GM18517 (cell line): Measurements from ENCODE around the gene CPB2.

ENCODE experiments used
- ATAC-seq: cut with Tn5 transposase; IDR thresholded peaks from one replicate; pipeline ENCODE4 v1.9.1; 2021; ENCODE audit warnings: mild to moderate bottlenecking, moderate library complexity; ENCODE audit not compliant: unreplicated experiment

Gene CPB2

GRCh38 chr13:46104868-46105267, at the start of gene CPB2:
TSS of gene CPB2 (minus strand) at chr13:46105033. CDS start at chr13:46105009, 24 bp downstream.
- no peak for ATAC-seq

GRCh38 chr13:46154136-46154801, 49.4 kb upstream of the CPB2 start:
- no peak for ATAC-seq

- no peak for ATAC-seq
These were observed 47.9 kb upstream of the CPB2 start for GRCh38 chr13:46152627-46153328.

- no peak for ATAC-seq
These were observed 45.4 kb upstream of the CPB2 start for GRCh38 chr13:46150134-46150693.

GRCh38 chr13:46149272-46150133, 44.7 kb upstream of the CPB2 start:
- no peak for ATAC-seq

GRCh38 chr13:46146898-46147297, 42.1 kb upstream of the CPB2 start:
- ATAC-seq = no peak

- no peak for ATAC-seq
These were observed 41.1 kb upstream of the CPB2 start for GRCh38 chr13:46145950-46146349.

GRCh38 chr13:46145135-46145534, 40.3 kb upstream of the CPB2 start:
- ATAC-seq = no peak

- ATAC-seq = no peak
These were observed 38.4 kb upstream of the CPB2 start for GRCh38 chr13:46143184-46143701.

- ATAC-seq = no peak
These were observed 37.9 kb upstream of the CPB2 start for GRCh38 chr13:46142776-46143175.

GRCh38 chr13:46140044-46140443, 35.2 kb upstream of the CPB2 start:
- no peak for ATAC-seq

- ATAC-seq = no peak
These were observed 32.9 kb upstream of the CPB2 start for GRCh38 chr13:46137627-46138317.

GRCh38 chr13:46136688-46137087, 31.9 kb upstream of the CPB2 start:
- ATAC-seq = no peak

GRCh38 chr13:46134961-46135522, 30.2 kb upstream of the CPB2 start:
- no peak for ATAC-seq

- ATAC-seq = no peak
These were observed 29.7 kb upstream of the CPB2 start for GRCh38 chr13:46134494-46134893.

GRCh38 chr13:46132109-46132508, 27.3 kb upstream of the CPB2 start:
- no peak for ATAC-seq

GRCh38 chr13:46131705-46132104, 26.9 kb upstream of the CPB2 start:
- no peak for ATAC-seq

- ATAC-seq = no peak
These were observed 25.3 kb upstream of the CPB2 start for GRCh38 chr13:46129955-46130618.

GRCh38 chr13:46129124-46129523, 24.3 kb upstream of the CPB2 start:
- ATAC-seq = no peak
